Mesodermal cell (in vitro differentiated cells): ENCODE data around the gene MED6.
A peak's percentile ranks its signal among the peaks of the same experiment; 100 is the strongest.

Experiments
- H3K27ac ChIP-seq: 2 replicates; pipeline ENCODE4 v1.7.0; 2013; ENCODE audit warnings: mild to moderate bottlenecking, low read depth, low read length, moderate library complexity; ENCODE audit not compliant: severe bottlenecking
- H3K36me3 ChIP-seq: 2 replicates; pipeline ENCODE4 v1.7.1; 2013; ENCODE audit warnings: mild to moderate bottlenecking, low read length, moderate library complexity; ENCODE audit not compliant: control insufficient read depth, insufficient read depth
- H3K4me1 ChIP-seq: one replicate; pipeline ENCODE4 v1.7.1; 2013; ENCODE audit warnings: mild to moderate bottlenecking, low read length; ENCODE audit not compliant: insufficient read depth, control insufficient read depth, poor library complexity, severe bottlenecking
- H3K4me3 ChIP-seq: 2 replicates; pipeline ENCODE4 v1.7.0; 2013; ENCODE audit warnings: low read length, control low read depth, mild to moderate bottlenecking; ENCODE audit not compliant: insufficient read depth, poor library complexity, severe bottlenecking; ENCODE audit errors: extremely low read depth
- H3K9me3 ChIP-seq: 2 replicates; pipeline ENCODE4 v1.7.1; 2013; ENCODE audit warnings: mild to moderate bottlenecking, low read length, moderate library complexity; ENCODE audit not compliant: control insufficient read depth
- WGBS, 2 experiments: methylation state at CpG; one replicate each; pipeline ENCODE4 v1.1.5; 2013; ENCODE audit warnings: missing lambda C conversion rate in 2 of 2; ENCODE audit not compliant: insufficient coverage in 2 of 2; 5-methylcytosine and 5-hydroxymethylcytosine counted together

Gene MED6

DNA sequence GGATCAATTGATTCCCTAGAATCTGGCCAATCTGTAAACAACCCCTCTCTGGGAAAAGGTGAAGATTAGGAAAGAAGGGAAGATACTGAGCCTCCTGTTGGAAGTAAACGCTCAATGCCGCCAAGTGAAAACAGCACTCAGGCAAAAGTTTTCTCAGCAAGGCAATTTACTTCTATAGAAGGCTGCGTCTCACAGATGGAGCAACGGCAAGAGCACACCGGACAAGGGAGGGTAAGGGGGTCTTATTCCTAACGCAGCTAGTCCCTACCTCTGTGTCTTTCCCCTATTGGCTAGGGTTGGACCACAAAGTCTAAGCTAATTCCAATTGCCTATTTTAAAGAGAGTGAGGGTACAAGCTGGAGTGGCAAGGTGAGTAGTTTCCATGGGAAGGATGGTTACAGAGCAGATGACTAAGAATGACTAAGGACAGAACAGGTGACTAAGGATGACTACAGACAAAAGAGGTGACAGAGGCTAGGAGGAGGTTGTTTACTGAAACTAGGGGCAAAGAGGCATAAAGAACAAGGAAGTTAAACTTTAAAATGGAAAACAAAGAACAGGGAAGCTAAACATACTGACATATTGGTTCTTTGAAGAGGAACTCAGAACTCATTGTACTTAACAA, 35.6 kb upstream of the MED6 start:
- Histone ChIP-seq H3K4me3 (no peak overlapping the region), H3K36me3 (no peaks in the 10 kb centered on the region), H3K27ac (no peak overlapping the region), H3K9me3 (no peaks in the 10 kb centered on the region), H3K4me1 (no peaks in the 10 kb centered on the region)
- 88 to 100% methylated on average over 3 to 5 of the region's 6 CpGs for WGBS, 2 experiments

DNA sequence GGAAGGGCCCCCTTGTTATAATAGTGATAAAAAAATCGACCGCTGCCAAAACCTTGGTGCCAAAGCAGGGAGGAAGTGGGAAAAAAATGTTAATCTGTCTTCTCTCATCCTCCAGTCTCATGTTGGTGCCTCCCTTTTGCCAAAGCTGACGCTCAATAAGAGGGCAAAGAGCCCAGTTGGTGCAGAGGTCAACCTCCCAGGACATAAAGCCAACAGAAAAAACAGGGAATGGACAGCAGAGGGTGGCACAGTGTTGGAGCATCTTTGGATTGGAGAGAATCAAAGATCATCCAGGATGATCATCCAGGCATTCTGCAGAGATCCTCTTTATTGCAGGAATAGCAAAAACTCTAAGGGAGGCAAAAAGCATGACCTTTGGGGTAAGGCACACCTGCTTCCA, 31.5 kb upstream of the MED6 start:
- no peaks in the 10 kb centered on the region for H3K4me1 ChIP-seq
- H3K27ac ChIP-seq, result no peak overlapping the region
- H3K36me3 ChIP-seq, result no peaks in the 10 kb centered on the region
- 80% methylated on average over 1 of the region's 3 CpGs; no CpG with 5 or more reads in 1 of the 2 experiments for WGBS, 2 experiments
- no peak overlapping the region for H3K4me3 ChIP-seq
- no peaks in the 10 kb centered on the region for H3K9me3 ChIP-seq

DNA sequence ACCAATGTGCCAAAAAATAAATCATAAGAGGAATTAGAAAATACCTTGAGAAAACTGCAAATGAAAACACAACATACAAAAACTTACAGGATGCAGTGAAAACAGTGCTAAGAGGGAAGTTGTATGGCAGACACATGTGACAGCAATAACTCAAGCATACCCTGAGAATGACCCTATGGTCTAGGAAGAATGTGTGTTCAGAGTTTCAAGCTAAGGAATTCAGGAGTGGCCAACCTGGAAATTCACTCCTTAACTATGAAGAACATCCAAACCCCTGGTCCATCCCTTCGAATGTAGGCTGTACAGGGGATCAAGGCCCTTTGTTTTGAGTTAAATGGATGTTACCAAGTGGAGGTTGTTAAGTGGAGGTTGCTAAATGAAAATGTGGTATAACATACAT, 24.5 kb upstream of the MED6 start:
- WGBS, 2 experiments, result 83 to 100% methylated on average over 1 of the region's 1 CpG
- H3K9me3 ChIP-seq, result peaks cover 3% of the 10 kb centered on the region
- H3K27ac ChIP-seq, result no peak overlapping the region
- H3K36me3 ChIP-seq, result no peaks in the 10 kb centered on the region
- no peak overlapping the region for H3K4me3 ChIP-seq
- H3K4me1 ChIP-seq, result no peaks in the 10 kb centered on the region

DNA sequence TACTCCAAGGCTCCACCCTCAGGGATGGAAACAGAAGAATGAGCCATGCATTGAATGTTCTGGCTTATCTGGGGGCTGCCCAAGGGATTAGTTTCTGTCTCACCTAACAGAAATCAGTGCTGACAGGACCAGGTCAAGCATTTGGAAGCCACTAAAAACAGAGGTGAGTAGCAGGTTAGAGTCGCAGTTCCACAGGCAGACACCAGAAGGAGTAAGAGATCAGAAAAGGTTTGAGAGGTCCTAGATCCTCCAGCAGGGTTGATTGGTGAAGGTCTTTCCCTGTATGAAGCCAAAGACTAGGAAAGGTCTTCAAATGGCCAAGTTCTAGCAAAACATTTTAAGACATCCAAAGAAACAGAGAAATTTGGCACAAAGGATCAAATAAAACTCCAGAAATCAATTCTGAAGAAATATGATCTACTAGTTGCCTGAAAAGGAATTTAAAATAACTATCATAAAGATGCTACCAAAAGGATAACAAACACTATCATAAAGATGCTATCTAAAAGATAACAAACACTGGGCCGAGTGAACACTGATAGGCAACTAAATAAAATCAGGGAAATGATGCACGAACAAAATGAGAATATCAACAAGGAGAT, 21.8 kb upstream of the MED6 start:
- peaks cover 3% of the 10 kb centered on the region for H3K9me3 ChIP-seq
- H3K4me1 ChIP-seq, result no peaks in the 10 kb centered on the region
- no peak overlapping the region for H3K27ac ChIP-seq
- 0% methylated on average over 1 of the region's 3 CpGs for WGBS, 2 experiments
- no peak overlapping the region for H3K4me3 ChIP-seq
- no peaks in the 10 kb centered on the region for H3K36me3 ChIP-seq

DNA sequence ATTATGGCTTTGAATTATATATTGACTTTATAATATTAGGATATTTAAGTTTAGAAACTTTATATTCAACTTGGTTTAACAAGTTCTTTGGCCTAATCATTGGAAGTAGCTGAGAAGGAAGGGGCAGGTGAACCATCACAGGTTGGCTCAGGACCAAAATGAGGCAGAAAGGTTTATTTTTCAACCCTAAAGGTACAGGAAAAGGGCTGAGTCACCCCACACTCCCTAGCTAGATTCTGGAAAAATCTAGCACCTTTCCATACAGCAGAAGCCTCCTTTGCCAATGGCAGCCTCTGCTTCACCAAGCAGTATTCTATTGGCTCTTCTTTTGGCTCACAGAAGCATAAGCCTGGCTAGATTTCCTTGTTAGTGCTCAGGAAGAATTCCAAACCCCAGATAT, 19.3 kb upstream of the MED6 start:
- no peak overlapping the region for H3K27ac ChIP-seq
- H3K9me3 ChIP-seq, result no peaks in the 10 kb centered on the region
- H3K4me1 ChIP-seq, result no peaks in the 10 kb centered on the region
- no peaks in the 10 kb centered on the region for H3K36me3 ChIP-seq
- no peak overlapping the region for H3K4me3 ChIP-seq

DNA sequence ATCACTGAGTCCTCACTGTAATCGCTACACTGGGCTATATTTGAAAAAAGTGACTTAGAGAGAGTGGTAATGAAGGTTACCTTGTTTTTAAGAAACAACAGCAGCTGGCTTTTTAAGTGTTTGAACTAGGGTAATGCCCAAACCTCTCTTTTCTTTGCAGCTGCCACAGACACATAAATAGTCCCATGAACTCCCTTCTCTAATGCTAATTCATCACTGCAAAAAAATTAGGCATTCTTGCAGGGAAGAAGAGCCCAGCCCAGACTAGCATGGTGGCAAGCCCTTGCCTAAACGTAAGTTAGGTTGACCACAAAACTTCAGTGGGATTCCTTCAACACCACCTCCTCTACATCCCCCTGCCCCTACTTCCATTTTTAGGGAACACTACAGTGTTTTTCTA, 17.9 kb upstream of the MED6 start:
- WGBS, 2 experiments, result 80% methylated on average over 1 of the region's 2 CpGs; no CpG with 5 or more reads in 1 of the 2 experiments
- Histone ChIP-seq H3K27ac (no peak overlapping the region), H3K36me3 (no peaks in the 10 kb centered on the region), H3K4me3 (no peak overlapping the region), H3K9me3 (no peaks in the 10 kb centered on the region), H3K4me1 (no peaks in the 10 kb centered on the region)

DNA sequence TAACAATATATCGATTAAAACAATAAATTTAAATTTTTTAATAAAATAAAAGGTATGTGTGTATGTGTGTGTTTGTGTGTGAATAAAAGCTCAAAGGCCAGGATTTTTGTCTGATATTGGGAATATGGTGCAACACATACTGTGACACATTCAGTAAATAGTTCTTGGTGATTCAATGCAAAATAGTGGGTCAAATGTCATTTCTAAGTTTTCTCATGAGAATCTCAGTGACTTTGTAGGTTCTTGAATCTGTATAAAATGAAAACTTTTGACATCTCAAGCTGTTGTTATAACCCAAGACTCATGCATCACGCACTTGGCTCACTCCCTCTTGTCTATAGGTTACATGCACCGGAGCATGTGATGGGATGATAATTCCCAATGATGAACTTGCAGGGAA, 16.2 kb upstream of the MED6 start:
- 90% methylated on average over 2 of the region's 3 CpGs; no CpG with 5 or more reads in 1 of the 2 experiments for WGBS, 2 experiments

DNA sequence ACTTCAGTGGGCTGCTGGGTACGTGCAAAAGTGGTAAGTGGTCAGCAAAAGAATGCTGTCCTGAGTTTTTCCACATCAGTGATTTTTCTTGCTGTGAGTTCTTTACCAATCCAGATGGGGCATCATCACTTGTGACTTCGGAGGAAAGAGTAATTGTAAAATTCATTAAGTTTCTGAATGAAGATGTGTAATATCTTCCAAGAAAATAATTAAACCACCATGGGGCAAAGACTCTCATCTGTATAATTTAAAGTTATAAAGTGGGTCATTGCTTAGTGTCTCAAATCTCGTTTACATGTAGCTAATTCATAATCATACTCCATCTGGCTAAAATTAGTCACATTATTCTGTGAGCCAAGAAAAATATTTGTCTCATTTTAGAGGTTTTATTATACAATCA, 10.8 kb upstream of the MED6 start:
- Histone ChIP-seq H3K27ac (no peak overlapping the region), H3K36me3 (no peaks in the 10 kb centered on the region), H3K9me3 (no peaks in the 10 kb centered on the region), H3K4me1 (no peaks in the 10 kb centered on the region), H3K4me3 (no peak overlapping the region)
- WGBS, 2 experiments, result no CpG with 5 or more reads among the region's 3 CpGs

More for the DNA sequence above, 16.2 kb upstream of the MED6 start:
- Histone ChIP-seq H3K4me3 (no peak overlapping the region), H3K36me3 (no peaks in the 10 kb centered on the region), H3K27ac (no peak overlapping the region), H3K4me1 (no peaks in the 10 kb centered on the region), H3K9me3 (no peaks in the 10 kb centered on the region)

DNA sequence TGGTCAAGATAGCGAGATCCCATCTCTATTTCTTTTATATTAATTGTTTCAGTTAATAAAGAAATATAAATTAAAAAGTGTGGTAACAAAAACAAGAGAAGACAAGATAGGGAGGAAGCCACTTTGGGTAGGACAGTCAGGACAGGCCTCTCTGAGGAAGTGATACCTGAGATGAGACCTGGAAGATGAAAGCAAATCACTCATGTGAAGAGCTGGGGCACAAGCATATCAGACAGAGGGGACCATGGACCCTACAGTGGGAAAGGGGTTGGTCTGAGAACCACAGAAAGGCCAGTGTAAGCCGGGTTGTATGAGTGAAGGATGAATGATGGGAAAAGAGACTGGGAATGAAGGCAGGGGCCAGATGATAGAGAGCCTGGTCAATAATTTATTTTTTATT, 1.8 kb upstream of the MED6 start:
- H3K9me3 ChIP-seq, result no peaks in the 10 kb centered on the region
- WGBS, 2 experiments, result 63% methylated on average over 1 of the region's 2 CpGs; no CpG with 5 or more reads in 1 of the 2 experiments
- no peak overlapping the region for H3K4me3 ChIP-seq

DNA sequence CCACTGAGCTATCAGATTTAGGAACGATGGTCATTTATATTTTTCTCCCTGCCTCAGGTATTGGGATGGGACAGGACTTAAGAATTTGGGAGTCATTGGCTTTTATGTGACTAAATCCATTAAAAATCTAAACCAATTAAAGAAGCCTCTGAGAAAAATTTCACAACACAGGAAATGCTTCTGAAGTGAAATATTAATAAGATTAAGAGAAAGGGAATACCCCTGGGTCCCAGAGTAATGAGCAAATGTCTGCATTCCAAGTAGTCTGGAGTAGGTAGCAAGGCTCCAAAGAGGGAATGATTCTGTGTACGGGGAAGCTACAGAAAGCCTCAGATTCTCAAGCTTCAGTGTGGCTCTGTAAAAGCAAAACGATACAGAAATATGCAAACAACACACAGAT, 707 bp upstream of the MED6 start:
- H3K9me3 ChIP-seq, result no peaks in the 10 kb centered on the region
- H3K4me1 ChIP-seq, result peaks cover 3% of the 10 kb centered on the region
- peak overlapping the region; percentile 40 for H3K4me3 ChIP-seq
- no peak overlapping the region for H3K27ac ChIP-seq
- H3K36me3 ChIP-seq, result peaks cover 7% of the 10 kb centered on the region
- 58% methylated on average over 2 of the region's 3 CpGs; no CpG with 5 or more reads in 1 of the 2 experiments for WGBS, 2 experiments

More for the DNA sequence above, 1.8 kb upstream of the MED6 start:
- Histone ChIP-seq H3K4me1 (peaks cover 3% of the 10 kb centered on the region), H3K36me3 (no peaks in the 10 kb centered on the region), H3K27ac (no peak overlapping the region)

DNA sequence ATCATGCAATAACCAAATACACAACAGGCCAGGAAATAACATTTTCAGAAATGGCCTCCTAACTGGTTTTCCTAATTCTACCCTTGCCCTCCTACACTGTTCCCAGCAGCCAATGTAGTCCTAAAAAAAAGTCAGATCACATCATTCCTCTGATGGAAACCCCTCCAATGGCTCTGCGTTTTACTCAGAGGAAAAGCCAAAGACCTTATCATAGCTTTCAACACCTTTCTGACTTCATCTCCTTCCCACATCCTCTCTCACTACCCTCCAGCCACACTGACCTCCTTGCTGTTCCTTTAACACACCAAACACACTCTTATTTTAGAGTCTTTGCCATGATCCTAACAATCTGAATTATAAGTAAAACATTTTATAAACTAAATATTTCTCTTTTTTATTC, 1.1 kb downstream of the MED6 start:
- H3K4me3 ChIP-seq, result peak overlapping the region; percentile 68
- no peaks in the 10 kb centered on the region for H3K9me3 ChIP-seq
- H3K36me3 ChIP-seq, result peaks cover 25% of the 10 kb centered on the region
- 80 to 91% methylated on average over 1 of the region's 1 CpG for WGBS, 2 experiments
- no peak overlapping the region for H3K27ac ChIP-seq
- peaks cover 3% of the 10 kb centered on the region for H3K4me1 ChIP-seq
